Neuronal stem cell (in vitro differentiated cells): ENCODE measurements around the gene ZBTB20.
A peak's percentile ranks its signal among the peaks of the same experiment; 100 is the strongest.

Experiments used
- DNase-seq: peaks from one replicate; pipeline ENCODE4 v3.0.0-alpha.2; 2013; ENCODE audit warnings: low spot score
- H2AFZ ChIP-seq: one replicate; pipeline ENCODE4 v1.6.1; 2013; ENCODE audit warnings: mild to moderate bottlenecking, low read length, inconsistent platforms
- H2AK5ac ChIP-seq: 2 replicates; pipeline ENCODE4 v1.6.1; 2013; ENCODE audit warnings: low read depth, mild to moderate bottlenecking, inconsistent platforms, low read length, moderate library complexity, mixed read lengths
- H2BK120ac ChIP-seq: 2 replicates; pipeline ENCODE4 v1.6.1; 2013; ENCODE audit warnings: low read depth, mild to moderate bottlenecking, inconsistent platforms, low read length, moderate library complexity, mixed read lengths
- H2BK12ac ChIP-seq: one replicate; pipeline ENCODE4 v1.6.1; 2013; ENCODE audit warnings: low read length, inconsistent platforms
- H2BK15ac ChIP-seq: 2 replicates; pipeline ENCODE4 v1.6.1; 2013; ENCODE audit warnings: mild to moderate bottlenecking, low read length, inconsistent platforms, mixed read lengths
- H2BK5ac ChIP-seq: one replicate; pipeline ENCODE4 v1.6.1; 2013; ENCODE audit warnings: inconsistent platforms, mild to moderate bottlenecking, low read length, moderate library complexity
- H3K14ac ChIP-seq: one replicate; pipeline ENCODE4 v1.6.1; 2013; ENCODE audit warnings: low read length, inconsistent platforms
- H3K18ac ChIP-seq: 2 replicates; pipeline ENCODE4 v1.6.1; 2013; ENCODE audit warnings: low read length, inconsistent platforms
- H3K23ac ChIP-seq: 2 replicates; pipeline ENCODE4 v1.6.1; 2013; ENCODE audit warnings: low read depth, mild to moderate bottlenecking, mixed read lengths, low read length, inconsistent platforms; ENCODE audit not compliant: poor library complexity
- H3K27ac ChIP-seq: replicated peaks from 3 replicates; pipeline ENCODE4 v1.5.1; 2013; ENCODE audit warnings: low read length, inconsistent platforms
- H3K27me3 ChIP-seq, 3 experiments: 2 replicates each; pipeline ENCODE4 v1.6.1; 2013; ENCODE audit warnings: low read length in 3 of 3, mild to moderate bottlenecking in 2 of 3, inconsistent platforms in 1 of 3, low read depth in 1 of 3, mixed read lengths in 1 of 3, moderate library complexity in 1 of 3; ENCODE audit not compliant: control insufficient read depth in 3 of 3, insufficient read depth in 3 of 3
- H3K36me3 ChIP-seq, 2 donors: replicated peaks in 1 of 2; 2 replicates each; pipeline ENCODE4 v1.6.1; 2013; ENCODE audit warnings: low read length in 2 of 2; ENCODE audit not compliant: control insufficient read depth in 2 of 2, insufficient read depth in 2 of 2
- H3K4ac ChIP-seq: 2 replicates; pipeline ENCODE4 v1.6.1; 2013; ENCODE audit warnings: inconsistent platforms, mild to moderate bottlenecking, low read length, moderate library complexity
- H3K4me1 ChIP-seq, 2 donors: 1 replicate in 1 of 2; 2 replicates in 1 of 2; pipeline ENCODE4 v1.6.1; 2013; ENCODE audit warnings: low read length in 2 of 2, low read depth in 1 of 2; ENCODE audit not compliant: control insufficient read depth in 2 of 2, insufficient read depth in 1 of 2
- H3K4me2 ChIP-seq: one replicate; pipeline ENCODE4 v1.6.1; 2013; ENCODE audit warnings: mild to moderate bottlenecking, low read length, inconsistent platforms; ENCODE audit not compliant: insufficient read depth, poor library complexity, severe bottlenecking
- H3K4me3 ChIP-seq, 2 donors: 2 replicates each; pipeline ENCODE4 v1.5.1; 2013; ENCODE audit warnings: low read length in 2 of 2, mild to moderate bottlenecking in 2 of 2, inconsistent platforms in 1 of 2, moderate library complexity in 1 of 2
- H3K79me1 ChIP-seq: one replicate; pipeline ENCODE4 v1.6.1; 2013; ENCODE audit warnings: low read depth, mild to moderate bottlenecking, inconsistent platforms, low read length, moderate library complexity
- H3K9ac ChIP-seq: one replicate; pipeline ENCODE4 v1.6.1; 2013; ENCODE audit warnings: mild to moderate bottlenecking, low read depth, low read length, inconsistent platforms; ENCODE audit not compliant: poor library complexity
- H3K9me3 ChIP-seq, 2 donors: replicated peaks in 1 of 2; 2 replicates each; pipeline versions ENCODE3 to v1.6.1; 2013; ENCODE audit warnings: low read length in 2 of 2, mild to moderate bottlenecking in 2 of 2, inconsistent platforms in 1 of 2, low read depth in 1 of 2, mixed read lengths in 1 of 2, moderate library complexity in 1 of 2; ENCODE audit not compliant: control insufficient read depth in 2 of 2, insufficient read depth in 1 of 2
- H4K8ac ChIP-seq: one replicate; pipeline ENCODE4 v1.6.1; 2013; ENCODE audit warnings: low read depth, mild to moderate bottlenecking, inconsistent platforms, low read length, moderate library complexity
- H4K91ac ChIP-seq: one replicate; pipeline ENCODE4 v1.6.1; 2013; ENCODE audit warnings: low read length, low read depth, mild to moderate bottlenecking, inconsistent platforms; ENCODE audit not compliant: poor library complexity
- WGBS, 2 donors: extraction: QIAGEN DNeasy Blood & Tissue Kit; methylation state at CpG; one replicate each; pipeline ENCODE4 v1.1.7; 2013; ENCODE audit warnings: missing lambda C conversion rate in 2 of 2, mixed read lengths in 1 of 2; ENCODE audit not compliant: insufficient read length in 2 of 2, insufficient replicate concordance in 1 of 2; ENCODE audit errors: extremely low coverage in 2 of 2; 5-methylcytosine and 5-hydroxymethylcytosine counted together

The ZBTB20 gene

GRCh38 chr3:115100806-115101205, 46.3 kb downstream of the ZBTB20 start:
- H3K27me3 ChIP-seq = no peaks in the 10 kb centered on the region
- peaks cover 0 to 7% of the 10 kb centered on the region in 2 donors for H3K9me3 ChIP-seq
- H2AK5ac ChIP-seq = no peak overlapping the region
- H3K9ac ChIP-seq = no peak overlapping the region
- H4K8ac ChIP-seq = no peak overlapping the region
- no peak for DNase-seq
- H2BK5ac ChIP-seq = no peak overlapping the region
- no peak overlapping the region for H3K4me2 ChIP-seq
- H3K4me3 ChIP-seq = peak overlapping the region in 1 of 2 donors; percentile 39
- no peak overlapping the region for H2BK120ac ChIP-seq
- no peak overlapping the region for H3K14ac ChIP-seq
- no peak overlapping the region for H4K91ac ChIP-seq
- no peak overlapping the region for H3K4ac ChIP-seq
- H2AFZ ChIP-seq = peak overlapping the region; percentile 91
- no peaks in the 10 kb centered on the region for H3K36me3 ChIP-seq
- H3K18ac ChIP-seq = no peak overlapping the region
- H2BK15ac ChIP-seq = no peak overlapping the region
- WGBS, 2 donors = no CpG with 5 or more reads among the region's 2 CpGs
- peaks cover 0 to 9% of the 10 kb centered on the region in 2 donors for H3K4me1 ChIP-seq
- H3K23ac ChIP-seq = no peak overlapping the region
- no peaks in the 10 kb centered on the region for H3K79me1 ChIP-seq
- no peak overlapping the region for H2BK12ac ChIP-seq
- no peak overlapping the region for H3K27ac ChIP-seq

- no peak overlapping the region for H4K8ac ChIP-seq
- H3K36me3 ChIP-seq = no peaks in the 10 kb centered on the region
- H2BK120ac ChIP-seq = no peak overlapping the region
- no peak overlapping the region for H3K4ac ChIP-seq
- no peak overlapping the region for H3K4me2 ChIP-seq
- H3K79me1 ChIP-seq = no peaks in the 10 kb centered on the region
- peak overlapping the region in 1 of 2 donors; percentile 39 for H3K4me3 ChIP-seq
- H3K27me3 ChIP-seq = no peaks in the 10 kb centered on the region
- H3K27ac ChIP-seq = no peak overlapping the region
- H3K4me1 ChIP-seq = peaks cover 0 to 9% of the 10 kb centered on the region in 2 donors
- H2AK5ac ChIP-seq = no peak overlapping the region
- H2BK12ac ChIP-seq = no peak overlapping the region
- H2BK5ac ChIP-seq = no peak overlapping the region
- H3K9ac ChIP-seq = no peak overlapping the region
- H2AFZ ChIP-seq = peak overlapping the region; percentile 91
- no peak overlapping the region for H2BK15ac ChIP-seq
- DNase-seq = no peak
- H3K9me3 ChIP-seq = peaks cover 0 to 7% of the 10 kb centered on the region in 2 donors
- H3K23ac ChIP-seq = no peak overlapping the region
- no CpG with 5 or more reads among the region's 5 CpGs for WGBS, 2 donors
- no peak overlapping the region for H3K18ac ChIP-seq
- H4K91ac ChIP-seq = no peak overlapping the region
- no peak overlapping the region for H3K14ac ChIP-seq
Observed at GRCh38 chr3:115099986-115100571, 47.0 kb downstream of the ZBTB20 start.

DNA sequence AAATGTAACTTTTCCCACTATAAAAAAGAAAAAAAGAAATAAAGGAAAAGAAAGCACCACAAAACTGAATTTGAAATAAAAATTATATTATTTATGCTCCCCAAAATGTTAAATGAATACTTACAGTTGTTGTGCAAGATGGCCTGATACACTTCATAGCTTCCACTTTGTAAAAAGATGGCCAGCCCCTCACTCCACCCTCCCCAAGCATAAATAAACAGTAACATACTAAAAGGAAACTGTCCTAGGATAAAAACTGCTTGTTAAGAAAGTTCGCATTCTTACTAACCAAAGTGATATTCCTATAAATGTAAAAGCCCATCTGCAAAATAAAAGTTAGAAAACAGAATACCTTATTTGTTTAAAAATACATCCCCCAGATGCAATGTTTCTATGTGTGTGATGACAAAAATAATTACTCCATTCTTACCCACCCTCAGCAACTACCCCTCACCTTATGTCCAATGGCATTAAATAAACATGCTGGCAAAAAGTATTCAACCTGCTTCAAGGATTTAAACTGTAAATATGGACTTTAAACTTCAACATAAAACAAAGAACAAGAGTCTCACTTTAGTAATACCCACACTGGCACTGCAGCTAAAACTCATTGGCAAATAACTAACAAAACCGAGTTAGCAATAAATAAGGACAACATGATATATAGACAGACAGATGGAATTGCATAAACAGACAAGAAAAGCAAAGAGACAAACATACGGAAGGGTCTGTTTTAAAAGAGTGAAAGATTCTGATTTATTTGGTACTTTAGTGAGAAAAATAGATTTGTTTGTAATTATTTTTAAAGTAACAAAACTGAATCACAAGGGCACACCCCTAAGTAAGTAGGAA, 47.7 kb downstream of the ZBTB20 start:
- no peak overlapping the region for H3K27ac ChIP-seq
- no peak overlapping the region for H3K18ac ChIP-seq
- peak overlapping the region in 1 of 2 donors; percentile 39 for H3K4me3 ChIP-seq
- H2BK12ac ChIP-seq = no peak overlapping the region
- no peak overlapping the region for H4K91ac ChIP-seq
- H3K23ac ChIP-seq = no peak overlapping the region
- H3K36me3 ChIP-seq = no peaks in the 10 kb centered on the region
- no peak overlapping the region for H4K8ac ChIP-seq
- no CpG with 5 or more reads among the region's 3 CpGs for WGBS, 2 donors
- DNase-seq = no peak
- peaks cover 0 to 9% of the 10 kb centered on the region in 2 donors for H3K4me1 ChIP-seq
- no peak overlapping the region for H2BK5ac ChIP-seq
- no peak overlapping the region for H3K14ac ChIP-seq
- H2BK120ac ChIP-seq = no peak overlapping the region
- no peaks in the 10 kb centered on the region for H3K79me1 ChIP-seq
- no peak overlapping the region for H3K9ac ChIP-seq
- peak overlapping the region; percentile 91 for H2AFZ ChIP-seq
- no peak overlapping the region for H2BK15ac ChIP-seq
- no peak overlapping the region for H2AK5ac ChIP-seq
- peaks cover 0 to 6% of the 10 kb centered on the region in 2 donors for H3K9me3 ChIP-seq
- no peaks in the 10 kb centered on the region for H3K27me3 ChIP-seq
- H3K4me2 ChIP-seq = no peak overlapping the region
- H3K4ac ChIP-seq = no peak overlapping the region

DNA sequence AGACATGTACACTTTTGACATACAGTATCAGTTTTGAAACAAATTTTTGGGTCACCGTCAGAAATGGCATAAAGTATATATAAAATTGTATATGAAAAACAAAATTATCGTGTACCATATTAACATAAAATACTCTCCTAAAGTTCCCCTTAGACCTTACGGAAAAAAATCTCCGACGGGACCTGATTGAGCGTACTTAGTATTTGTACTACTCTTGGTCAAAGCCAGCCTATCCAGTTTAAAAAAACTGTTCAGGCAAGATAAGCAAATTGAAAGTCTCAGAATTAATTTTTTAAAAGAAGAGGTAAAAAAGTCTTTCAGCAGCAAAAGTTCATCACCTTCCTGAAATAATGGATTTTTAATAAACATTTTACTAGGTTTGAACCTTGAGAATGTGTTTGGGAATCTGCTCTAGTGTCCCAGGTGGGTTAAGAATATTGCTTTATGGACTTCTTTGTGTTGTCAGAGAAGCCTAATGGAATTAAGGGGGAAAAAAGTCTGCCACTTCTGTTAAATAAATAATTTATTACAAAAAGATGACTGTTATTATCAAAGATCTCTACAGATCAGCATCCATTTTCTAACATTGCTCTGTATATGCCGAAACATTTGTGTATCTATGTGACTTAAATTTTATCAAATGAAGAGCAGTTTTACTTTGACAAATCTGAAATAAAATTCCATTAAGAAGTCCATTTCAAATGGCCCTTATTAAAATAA, 48.6 kb downstream of the ZBTB20 start:
- no CpG with 5 or more reads among the region's 7 CpGs for WGBS, 2 donors

More for the DNA sequence above, 48.6 kb downstream of the ZBTB20 start:
- H3K4ac ChIP-seq = no peak overlapping the region
- H3K79me1 ChIP-seq = no peaks in the 10 kb centered on the region
- no peak overlapping the region for H3K9ac ChIP-seq
- H4K91ac ChIP-seq = no peak overlapping the region
- no peak overlapping the region for H3K23ac ChIP-seq
- no peak overlapping the region for H4K8ac ChIP-seq
- H2AK5ac ChIP-seq = no peak overlapping the region
- no peaks in the 10 kb centered on the region for H3K27me3 ChIP-seq
- no peak overlapping the region for H2BK12ac ChIP-seq
- no peak overlapping the region for H3K14ac ChIP-seq
- H3K4me2 ChIP-seq = no peak overlapping the region
- no peak overlapping the region for H2AFZ ChIP-seq
- H3K36me3 ChIP-seq = no peaks in the 10 kb centered on the region
- no peak overlapping the region for H2BK5ac ChIP-seq
- no peak overlapping the region for H2BK15ac ChIP-seq
- H2BK120ac ChIP-seq = no peak overlapping the region
- H3K4me3 ChIP-seq = no peak overlapping the region
- no peak for DNase-seq
- H3K27ac ChIP-seq = no peak overlapping the region
- H3K9me3 ChIP-seq = no peaks in the 10 kb centered on the region
- no peak overlapping the region for H3K18ac ChIP-seq
- peaks cover 0 to 9% of the 10 kb centered on the region in 2 donors for H3K4me1 ChIP-seq
